OCI-LY7 (cell line): ENCODE results near the gene FAM118A. TPM values are rescaled to one million over a fixed set of nuclear protein-coding genes. Genes with fewer than 3 reads are reported as not detected.

Experiments used
- BruUV-seq: library from RNA; stranded (reverse); fragments of 400-500 nt; replicated peaks from 2 replicates; lab custom pipeline; 2021; lab: Mats Ljungman, UMichigan
- CTCF ChIA-PET: fragments of 300-600 bp; sonication (Branson Sonifier 250); formaldehyde crosslinking; loops from one replicate; lab custom pipeline; 2022; ENCODE audit warnings: antibody characterized with exemption; ENCODE audit not compliant: unreplicated experiment; lab: Charles Lee
- POLR2A ChIA-PET: fragments of 300-600 bp; sonication (Branson Sonifier 250); formaldehyde crosslinking; loops from one replicate; lab custom pipeline; 2022; ENCODE audit warnings: antibody characterized with exemption; lab: Charles Lee
- DNase-seq: peaks from one replicate; pipeline ENCODE4 v3.0.0-alpha.2; 2015; ENCODE audit warnings: low spot score
- H2AFZ ChIP-seq: fragments of 200-600 bp; sonication (generic), shearing (Covaris generic); 2 replicates; pipeline ENCODE4 v1.6.1; 2014; ENCODE audit warnings: mild to moderate bottlenecking, antibody characterized with exemption, low read length, moderate library complexity
- H3K27ac ChIP-seq: fragments of 200-600 bp; sonication (generic); 2 replicates; pipeline ENCODE4 v1.5.1; 2014; ENCODE audit warnings: mixed run types, low read depth, mild to moderate bottlenecking, moderate library complexity, low read length, inconsistent platforms; ENCODE audit not compliant: poor library complexity, severe bottlenecking
- H3K36me3 ChIP-seq: fragments of 200-600 bp; sonication (generic); 2 replicates; pipeline ENCODE4 v1.6.1; 2014; ENCODE audit warnings: mild to moderate bottlenecking, antibody characterized with exemption, low read length, moderate library complexity, mixed read lengths; ENCODE audit not compliant: insufficient read depth
- H3K4me1 ChIP-seq: fragments of 200-600 bp; sonication (generic); 2 replicates; pipeline ENCODE4 v1.5.1; 2014; ENCODE audit warnings: mild to moderate bottlenecking, low read length; ENCODE audit not compliant: insufficient read depth, poor library complexity, severe bottlenecking
- H3K4me2 ChIP-seq: fragments of 200-600 bp; sonication (generic); 2 replicates; pipeline ENCODE4 v1.6.1; 2014; ENCODE audit warnings: mild to moderate bottlenecking, low read length
- H3K4me3 ChIP-seq: fragments of 200-600 bp; sonication (generic); 2 replicates; pipeline ENCODE4 v1.5.1; 2014; ENCODE audit warnings: mild to moderate bottlenecking, low read depth, low read length; ENCODE audit not compliant: poor library complexity, severe bottlenecking
- H3K79me2 ChIP-seq: fragments of 200-600 bp; sonication (generic); 2 replicates; pipeline ENCODE4 v1.6.1; 2016; ENCODE audit warnings: low read depth, mild to moderate bottlenecking, low read length, moderate library complexity, mixed read lengths; ENCODE audit not compliant: insufficient read depth
- H3K9me2 ChIP-seq: fragments of 200-600 bp; sonication (generic); 2 replicates; pipeline ENCODE4 v1.6.1; 2016; ENCODE audit warnings: mild to moderate bottlenecking, low read length, mixed read lengths; ENCODE audit not compliant: insufficient read depth
- H3K9me3 ChIP-seq: fragments of 200-600 bp; sonication (generic); 2 replicates; pipeline ENCODE4 v1.6.1; 2014; ENCODE audit warnings: mild to moderate bottlenecking, mixed run types, low read length, mixed read lengths
- H4K20me1 ChIP-seq: fragments of 200-600 bp; sonication (generic); 2 replicates; pipeline ENCODE4 v1.6.1; 2014; ENCODE audit warnings: mild to moderate bottlenecking, antibody characterized with exemption, low read length, moderate library complexity, mixed read lengths; ENCODE audit not compliant: insufficient read depth
- CTCF ChIP-seq: fragments of 200-600 bp; sonication (generic); conservative IDR thresholded peaks from 2 replicates; pipeline ENCODE4 v1.5.1; 2014; ENCODE audit warnings: mild to moderate bottlenecking, antibody characterized with exemption, low read length, moderate library complexity, mixed read lengths
- EZH2phosphoT487 ChIP-seq: fragments of 200-600 bp; sonication (generic); IDR thresholded peaks from 2 replicates; pipeline ENCODE4 v1.6.1; 2018; ENCODE audit warnings: low read depth, borderline replicate concordance, mild to moderate bottlenecking, mixed run types, antibody characterized with exemption, low read length, moderate library complexity, mixed read lengths
- intact Hi-C: fragments of 100-400 bp; cut with micrococcal nuclease; formaldehyde crosslinking; loops from one replicate; pipeline ENCODE4 v1.10.0; 2022; ENCODE audit not compliant: unreplicated experiment
- total RNA-seq, 2 experiments: library from RNA; depleted of rRNA in 1 of 2; stranded (reverse); fragments of >200 nt in 1 of 2; shearing (Covaris generic) in 1 of 2; gene quantifications; 2 replicates each; pipeline ENCODE4 v1.2.3, GENCODE V29; 2014 to 2022

The FAM118A gene
- total RNA-seq, 2 experiments from 2014 or later, result 27.6 to 41.5 TPM

- DNase-seq, result no peak
- Histone ChIP-seq H3K9me3 (no peaks in the 10 kb centered on the region), H3K4me3 (no peak overlapping the region), H3K79me2 (no peaks in the 10 kb centered on the region), H2AFZ (no peak overlapping the region), H3K9me2 (no peaks in the 10 kb centered on the region), H3K36me3 (no peaks in the 10 kb centered on the region), H3K27ac (no peak overlapping the region), H3K4me2 (no peak overlapping the region), H3K4me1 (no peaks in the 10 kb centered on the region), H4K20me1 (no peaks in the 10 kb centered on the region)
- TF ChIP-seq CTCF (no peak), EZH2phosphoT487 (no peak)
- CTCF ChIA-PET, result no interaction called here
- POLR2A ChIA-PET, result no interaction called here
- intact Hi-C loops, result no loop called here
- BruUV-seq, result no TSS peak
These were observed 28.7 kb upstream of the FAM118A start for GRCh38 chr22:45281010-45281409.

- H4K20me1 ChIP-seq, result no peaks in the 10 kb centered on the region
- H2AFZ ChIP-seq, result no peak within 1 kb of the TSS
- no peak within 1 kb of the TSS for H3K27ac ChIP-seq
- no peak within 1 kb of the TSS for H3K4me3 ChIP-seq
- H3K4me1 ChIP-seq, result peaks cover 23% of the 10 kb centered on the region
- no peaks in the 10 kb centered on the region for H3K79me2 ChIP-seq
- DNase-seq, result no peak
- intact Hi-C loops, result no loop called here
- no peak for TF ChIP-seq EZH2phosphoT487
- TF ChIP-seq CTCF, result no peak
- H3K4me2 ChIP-seq, result no peak within 1 kb of the TSS; the same call in 1 of the 2 replicates
- CTCF ChIA-PET, result no interaction called here
- H3K9me3 ChIP-seq, result no peaks in the 10 kb centered on the region
- BruUV-seq, result no TSS peak
- no peaks in the 10 kb centered on the region for H3K9me2 ChIP-seq
- H3K36me3 ChIP-seq, result no peaks in the 10 kb centered on the region
- POLR2A ChIA-PET, result no interaction called here
These were observed 24.9 kb upstream of the FAM118A start, which contains the start of gene UPK3A for GRCh38 chr22:45284705-45285262. Gene UPK3A, plus strand, starts transcription at chr22:45284949. Its CDS starts 65 bp downstream, at chr22:45285014.

DNA sequence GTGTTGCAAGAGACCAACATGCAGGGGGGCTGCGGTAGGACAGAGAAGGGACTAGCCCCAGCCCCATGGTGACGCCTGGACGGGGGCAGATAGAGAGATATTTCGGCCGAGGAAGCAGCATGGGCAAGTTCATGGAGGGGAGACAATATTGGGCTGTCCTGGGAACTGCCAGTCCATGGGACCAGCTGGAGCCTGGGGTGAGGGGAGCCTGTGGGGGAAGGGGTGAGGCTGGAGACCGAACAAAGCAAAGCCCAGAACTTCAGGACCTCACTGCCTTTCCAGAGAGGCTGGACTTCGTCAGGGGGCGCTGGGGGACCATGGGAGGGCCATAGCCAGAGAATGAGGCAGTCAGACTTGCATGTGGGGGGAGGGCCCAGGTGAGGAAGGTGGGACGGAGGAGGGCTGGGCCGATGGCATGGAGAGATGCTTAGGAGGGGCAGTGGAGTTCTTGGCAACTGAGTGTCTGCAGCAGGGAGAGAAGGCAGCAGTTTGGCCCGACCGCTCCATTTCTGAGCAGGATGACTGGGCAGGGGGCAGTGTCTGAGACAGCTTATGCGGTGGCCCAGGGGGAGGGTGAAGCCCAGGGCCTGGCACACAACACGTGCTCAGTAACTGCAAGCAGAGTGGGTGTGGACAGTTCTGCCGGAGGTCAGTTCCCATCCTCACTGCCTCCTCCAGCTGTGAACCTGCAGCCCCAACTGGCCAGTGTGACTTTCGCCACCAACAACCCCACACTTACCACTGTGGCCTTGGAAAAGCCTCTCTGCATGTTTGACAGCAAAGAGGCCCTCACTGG, 24.3 kb upstream of the FAM118A start:
- Histone ChIP-seq H3K4me3 (no peak overlapping the region), H2AFZ (no peak overlapping the region), H3K27ac (no peak overlapping the region), H3K4me2 (no peak overlapping the region), H3K4me1 (peaks cover 23% of the 10 kb centered on the region), H3K36me3 (no peaks in the 10 kb centered on the region), H4K20me1 (no peaks in the 10 kb centered on the region), H3K9me3 (no peaks in the 10 kb centered on the region), H3K9me2 (no peaks in the 10 kb centered on the region), H3K79me2 (no peaks in the 10 kb centered on the region)
- POLR2A ChIA-PET, result no interaction called here
- DNase-seq, result no peak
- no TSS peak for BruUV-seq
- intact Hi-C loops, result no loop called here
- TF ChIP-seq EZH2phosphoT487, result no peak
- TF ChIP-seq CTCF, result no peak
- CTCF ChIA-PET, result no interaction called here
